GM18520 (cell line): ENCODE measurements around the gene KATNAL1.
A peak's percentile ranks its signal among the peaks of the same experiment; 100 is the strongest.
"Not testable (repeated sequence)": the region's sequence is repeated elsewhere in the genome, so short reads cannot be mapped to it uniquely, and the experiment has no call there.

Experiments used
- ATAC-seq: cut with Tn5 transposase; IDR thresholded peaks from one replicate; pipeline ENCODE4 v1.9.1; 2021; ENCODE audit not compliant: unreplicated experiment

KATNAL1 gene

GRCh38 chr13:30224732-30225131 lies 82.6 kb downstream of the KATNAL1 start:
- ATAC-seq: peak; percentile 78

DNA sequence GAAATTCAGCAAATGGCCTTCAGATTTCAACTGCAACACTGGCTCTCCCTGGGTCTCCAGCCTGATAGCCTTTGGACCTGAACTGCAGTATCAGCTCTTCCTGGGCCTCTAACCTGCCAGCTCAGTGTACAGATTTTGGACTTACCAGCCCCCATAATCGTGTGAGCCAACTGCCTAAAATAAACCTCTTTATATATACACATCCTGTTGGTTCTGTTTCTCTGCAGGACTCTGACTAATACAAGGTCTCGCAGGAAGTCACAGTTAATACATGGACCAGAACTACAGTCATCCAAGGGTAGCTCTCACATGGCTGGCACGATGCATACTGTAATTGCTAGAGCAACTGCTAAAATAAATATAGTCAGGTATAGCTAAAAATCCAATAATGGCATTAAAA lies 85.1 kb downstream of the KATNAL1 start:
- no peak for ATAC-seq

DNA sequence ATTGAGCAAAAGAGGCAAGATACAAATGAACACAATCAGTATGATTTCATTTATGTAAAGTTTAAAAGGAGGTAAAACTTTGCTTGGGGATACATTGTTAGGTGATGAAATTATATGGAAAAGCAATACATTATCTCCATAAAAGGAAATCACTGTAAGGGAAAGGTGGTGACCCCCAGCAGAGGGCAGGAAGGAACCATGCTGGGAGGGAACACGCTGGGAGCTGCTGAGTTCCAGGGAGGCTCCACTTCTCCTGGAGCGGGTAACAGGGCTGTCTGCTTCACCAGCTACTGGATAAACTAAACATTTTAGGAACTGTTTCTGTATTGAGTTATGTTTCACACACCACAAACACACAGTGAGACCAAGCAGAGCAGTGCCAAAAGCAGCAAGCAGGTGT lies 91.2 kb downstream of the KATNAL1 start:
- ATAC-seq: no peak

GRCh38 chr13:30212256-30212655 lies 95.1 kb downstream of the KATNAL1 start:
- ATAC-seq: no peak

- ATAC-seq: no peak
Measured at GRCh38 chr13:30211745-30212144, 95.6 kb downstream of the KATNAL1 start.

DNA sequence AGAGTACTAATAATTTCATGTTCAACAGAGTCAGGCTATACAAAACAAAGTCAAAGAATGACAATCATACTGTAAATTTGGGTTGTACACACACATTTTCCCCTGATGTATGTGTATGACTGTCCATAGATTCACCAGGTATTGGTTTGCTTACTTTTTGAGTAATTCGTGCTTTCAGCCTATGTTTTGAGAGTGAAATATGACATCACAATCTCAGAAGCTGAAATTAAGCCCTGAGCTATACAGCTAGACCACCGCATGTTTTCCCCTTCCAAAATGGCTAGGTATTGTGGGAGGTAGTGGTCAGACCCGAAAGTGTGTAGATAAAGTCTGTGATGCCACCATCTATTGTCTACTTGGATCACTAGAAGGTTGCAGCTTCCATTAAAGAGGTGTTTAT lies 102.8 kb downstream of the KATNAL1 start:
- no peak for ATAC-seq

- no peak for ATAC-seq
Measured at GRCh38 chr13:30196025-30196424, 111.3 kb downstream of the KATNAL1 start.

GRCh38 chr13:30194906-30195305 lies 112.4 kb downstream of the KATNAL1 start:
- ATAC-seq: no peak

DNA sequence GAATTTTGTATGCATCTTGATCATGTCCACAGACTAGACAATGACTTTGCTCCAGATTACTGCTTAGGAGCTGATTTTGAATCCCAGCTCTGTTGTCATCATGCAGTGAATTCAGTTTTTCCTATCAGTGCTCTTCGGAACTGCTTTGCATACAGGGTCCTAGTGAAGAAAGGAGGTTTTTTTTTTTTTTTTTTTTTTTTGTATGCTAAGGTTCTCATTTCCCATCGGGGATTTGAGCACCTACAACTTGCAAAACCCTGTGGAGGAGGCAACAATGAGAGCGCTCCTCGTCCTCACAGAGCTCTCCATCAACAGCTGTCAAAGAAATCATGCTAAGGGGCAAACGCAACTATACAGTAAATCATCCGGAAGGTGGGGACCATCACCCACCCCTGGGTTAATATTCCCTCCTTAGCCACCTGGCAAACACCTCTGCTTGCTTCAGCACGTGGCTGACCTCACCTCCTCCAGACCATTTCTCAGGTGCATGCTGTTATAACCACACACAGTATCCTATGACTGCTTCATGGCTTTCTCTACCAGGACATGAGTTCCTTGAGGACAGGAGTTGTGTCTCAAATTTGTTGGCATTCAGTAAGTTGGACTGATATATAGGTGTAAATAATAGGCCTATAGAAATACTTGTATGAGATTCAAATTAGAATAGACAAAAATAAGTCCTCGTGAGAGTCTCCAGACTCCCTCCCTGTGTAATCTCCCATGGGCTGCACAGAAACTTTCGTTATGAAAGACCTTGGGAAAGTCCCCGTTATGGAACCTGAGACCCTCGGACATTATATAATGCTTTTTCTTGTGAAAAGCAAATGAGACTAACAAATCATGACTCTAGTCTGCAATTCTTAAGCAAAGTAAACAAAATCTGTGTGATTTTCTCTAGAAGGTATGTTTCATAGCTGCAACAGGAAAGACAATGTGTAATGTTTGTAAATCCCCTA lies 113.8 kb downstream of the KATNAL1 start:
- ATAC-seq: no peak

DNA sequence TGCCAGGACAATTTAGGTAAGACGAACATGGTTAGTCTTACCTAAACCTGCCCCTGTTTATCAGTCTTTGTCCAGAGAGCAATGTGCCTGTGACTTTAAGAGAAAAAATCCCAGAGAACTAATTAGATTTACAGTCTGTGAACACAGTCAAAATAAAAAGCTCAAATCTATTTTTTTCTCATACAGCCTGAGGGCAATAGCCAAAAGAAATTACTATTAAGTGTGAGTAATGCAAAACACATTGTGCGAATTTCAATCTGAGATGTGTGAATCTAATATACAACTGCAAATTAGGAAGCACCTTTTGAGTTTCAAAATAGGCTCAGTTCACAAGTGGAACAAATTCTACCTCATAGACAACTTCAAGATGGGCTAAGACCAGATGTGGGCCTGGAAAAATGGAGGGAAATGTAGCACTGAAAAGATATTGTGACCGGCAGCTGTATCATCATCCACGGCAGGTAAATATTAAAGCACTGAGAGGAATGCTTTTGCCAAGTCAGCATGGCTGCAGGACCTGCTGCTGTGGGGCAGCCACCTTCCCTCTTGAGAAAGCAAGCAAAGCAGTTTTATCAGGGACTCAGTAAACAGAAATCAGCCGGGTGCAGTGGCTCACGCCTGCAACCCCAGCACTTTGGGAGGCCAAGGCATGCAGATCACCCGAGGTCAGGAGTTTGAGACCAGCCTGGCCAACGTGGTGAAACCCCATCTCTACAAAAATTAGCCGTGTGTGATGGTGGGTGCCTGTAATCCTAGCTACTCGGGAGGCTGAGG lies 114.8 kb downstream of the KATNAL1 start:
- no peak for ATAC-seq

GRCh38 chr13:30191491-30192100 lies 115.8 kb downstream of the KATNAL1 start:
- ATAC-seq: no peak

GRCh38 chr13:30186634-30187415 lies 120.5 kb downstream of the KATNAL1 start:
- ATAC-seq: no peak

GRCh38 chr13:30181888-30182651 lies 125.3 kb downstream of the KATNAL1 start:
- ATAC-seq: no peak

- ATAC-seq: no peak
Measured at GRCh38 chr13:30179597-30180276, 127.6 kb downstream of the KATNAL1 start.

DNA sequence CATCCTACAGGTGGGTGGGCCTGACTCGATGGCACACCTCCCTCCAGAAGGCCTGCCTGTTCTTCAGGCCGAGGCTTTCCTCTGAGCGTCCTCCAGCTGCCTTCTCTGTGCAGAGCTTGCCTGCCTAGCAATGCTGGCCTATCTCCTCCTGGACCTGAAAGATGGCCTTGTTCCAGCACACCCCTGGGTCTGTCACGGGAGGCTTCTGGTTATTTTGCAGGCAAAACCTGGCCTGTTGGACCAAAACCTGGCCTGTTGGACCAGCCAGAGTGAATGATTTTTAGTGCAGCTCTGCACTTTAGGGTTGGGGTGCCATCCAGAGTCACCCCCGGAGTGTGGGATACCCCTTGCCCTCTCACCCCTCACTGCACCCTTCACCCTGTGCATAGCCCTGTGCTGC lies 128.4 kb downstream of the KATNAL1 start:
- ATAC-seq: no peak

DNA sequence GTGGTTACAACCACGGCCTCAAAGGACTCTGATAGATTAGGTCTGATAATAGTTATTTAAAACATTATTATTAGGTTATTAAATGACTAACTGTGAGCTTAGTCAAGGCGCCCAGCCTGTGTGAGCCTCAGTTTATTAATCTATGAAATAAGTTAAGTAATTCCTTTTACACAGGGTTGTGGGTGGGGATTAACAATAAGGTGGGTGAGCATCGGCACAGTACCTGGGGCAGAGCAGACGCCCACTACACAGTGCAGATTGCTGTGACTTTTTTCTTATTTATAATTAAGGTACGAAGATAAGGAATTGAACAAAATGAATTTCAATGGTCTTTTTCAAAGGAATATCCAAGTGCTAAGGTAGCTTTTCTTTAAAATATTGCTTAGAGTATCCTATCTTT lies 132.2 kb downstream of the KATNAL1 start:
- ATAC-seq: no peak

- ATAC-seq: not testable (repeated sequence)
Measured at GRCh38 chr13:30174250-30174649, 133.1 kb downstream of the KATNAL1 start.

DNA sequence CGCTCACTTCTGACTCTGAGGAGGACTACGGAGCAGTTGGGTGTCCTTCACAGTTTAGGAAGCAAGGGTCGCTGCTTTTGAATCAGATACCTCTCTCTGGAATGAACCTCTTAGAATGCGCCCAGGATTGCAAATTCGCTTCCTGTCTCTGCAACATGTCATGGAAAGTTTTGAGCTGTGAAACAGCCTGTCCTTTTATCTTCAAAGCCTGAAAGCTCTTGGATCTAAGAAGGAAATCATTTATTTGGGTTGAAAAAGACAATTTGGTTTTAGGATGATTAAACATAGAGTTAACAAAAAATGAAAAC lies 134.1 kb downstream of the KATNAL1 start:
- ATAC-seq: no peak

DNA sequence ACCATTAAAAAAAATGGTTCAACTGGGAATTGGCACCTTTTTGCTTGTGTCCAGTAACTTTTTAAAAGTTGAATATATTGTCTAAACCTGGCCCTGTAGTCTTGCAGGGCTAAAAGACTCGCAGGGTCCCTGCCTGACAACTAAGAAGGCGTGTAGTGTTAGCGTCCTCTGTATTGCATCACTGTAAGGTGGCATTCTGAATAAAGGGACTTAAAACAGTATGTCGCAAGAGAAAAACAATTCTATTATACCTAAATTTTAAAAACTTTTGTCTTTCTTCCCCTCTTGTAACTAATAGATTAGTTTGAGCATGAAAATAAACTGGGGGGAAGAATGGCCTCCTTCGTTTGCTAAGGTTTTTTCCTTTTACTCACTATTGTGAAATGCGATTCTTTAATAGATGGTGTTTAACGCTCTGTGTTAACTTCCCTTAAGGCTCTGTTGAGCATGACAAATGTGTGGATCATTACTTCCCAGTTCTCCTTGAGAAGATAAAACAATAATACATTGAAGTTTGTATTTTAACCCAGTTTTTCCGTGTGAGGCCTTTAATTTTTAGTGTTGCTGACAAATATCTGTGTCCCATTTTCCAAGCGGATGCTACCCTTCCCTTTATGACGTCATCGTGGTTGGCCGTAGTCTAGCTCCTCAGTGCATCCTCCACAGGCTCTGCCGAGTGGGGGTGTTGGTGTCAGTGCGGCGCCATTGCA lies 134.6 kb downstream of the KATNAL1 start:
- ATAC-seq: no peak
